Endothelial cell of umbilical vein (primary cell): ENCODE results near the gene AKAP13. TPM values are rescaled to one million over a fixed set of nuclear protein-coding genes. Genes with fewer than 3 reads are reported as not detected.

ENCODE experiments used
- BruUV-seq: library from RNA; stranded (reverse); fragments of 400-500 nt; replicated peaks from 2 replicates; lab custom pipeline; 2021; lab: Mats Ljungman, UMichigan
- CTCF ChIA-PET: fragments of 300-600, 350-600 bp; sonication (Branson Sonifier 250); formaldehyde crosslinking; loops from one replicate; lab custom pipeline; 2021; ENCODE audit warnings: antibody characterized with exemption, inconsistent platforms; lab: Charles Lee
- POLR2A ChIA-PET: fragments of 300-600, 350-600 bp; sonication (Branson Sonifier 250); formaldehyde crosslinking; loops from one replicate; lab custom pipeline; 2021; ENCODE audit warnings: antibody characterized with exemption, inconsistent platforms; lab: Charles Lee
- DNase-seq: peaks from one replicate; pipeline ENCODE4 v3.0.0-alpha.2; 2011; ENCODE audit warnings: low read depth, low spot score
- FAIRE-seq: peaks from 2 replicates; lab custom pipeline; 2011; peaks lifted over from hg19 to GRCh38; lab: Jason Lieb, UNC
- H2AFZ ChIP-seq: 2 replicates; pipeline ENCODE4 v1.6.0; 2012; ENCODE audit warnings: low read depth, low read length, control low read depth, inconsistent platforms
- H3K27ac ChIP-seq: 2 replicates; pipeline ENCODE4 v1.5.1; 2011; ENCODE audit warnings: low read depth, mild to moderate bottlenecking, control low read depth, low read length, moderate library complexity; ENCODE audit not compliant: insufficient read depth
- H3K27me3 ChIP-seq, 2 experiments: 2 replicates each; pipeline versions ENCODE4 v1.6.0 to v1.6.1; 2011; ENCODE audit warnings: low read length in 2 of 2, mixed read lengths in 1 of 2; ENCODE audit not compliant: control insufficient read depth in 2 of 2, insufficient read depth in 2 of 2
- H3K36me3 ChIP-seq, 2 experiments: 2 replicates in 1 of 2; 3 replicates in 1 of 2; pipeline ENCODE4 v1.5.1; 2011; ENCODE audit warnings: low read length in 2 of 2, mild to moderate bottlenecking in 1 of 2, moderate library complexity in 1 of 2; ENCODE audit not compliant: control insufficient read depth in 2 of 2, insufficient read depth in 2 of 2; ENCODE audit errors: extremely low read depth in 1 of 2
- H3K4me1 ChIP-seq: 3 replicates; pipeline ENCODE4 v1.5.1; 2011; ENCODE audit warnings: mild to moderate bottlenecking, low read length; ENCODE audit not compliant: control insufficient read depth, insufficient read depth; ENCODE audit errors: extremely low read depth
- H3K4me2 ChIP-seq: 2 replicates; pipeline ENCODE4 v1.6.1; 2011; ENCODE audit warnings: low read length, control low read depth, mixed read lengths; ENCODE audit not compliant: insufficient read depth
- H3K4me3 ChIP-seq, 3 experiments: fragments of 200-600 bp in 1 of 3; sonication (generic), shearing (Covaris generic) in 1 of 3; replicated peaks in 1 of 3; 2 replicates each; pipeline ENCODE4 v1.5.1; 2011 to 2016; ENCODE audit warnings: control low read depth in 3 of 3, low read length in 3 of 3, mild to moderate bottlenecking in 2 of 3, inconsistent platforms in 1 of 3, low read depth in 1 of 3, moderate library complexity in 1 of 3; ENCODE audit not compliant: insufficient read depth in 1 of 3
- H3K79me2 ChIP-seq: 2 replicates; pipeline ENCODE4 v1.6.0; 2012; ENCODE audit warnings: low read length, inconsistent platforms; ENCODE audit not compliant: control insufficient read depth, insufficient read depth
- H3K9ac ChIP-seq: replicated peaks from 2 replicates; pipeline ENCODE3; 2011; ENCODE audit warnings: low read length, control low read depth; ENCODE audit not compliant: insufficient read depth; ENCODE audit errors: extremely low read depth
- H3K9me1 ChIP-seq: replicated peaks from 3 replicates; pipeline ENCODE4 v1.6.0; 2011; ENCODE audit warnings: mild to moderate bottlenecking, low read length; ENCODE audit not compliant: control insufficient read depth, insufficient read depth; ENCODE audit errors: extremely low read depth
- H3K9me3 ChIP-seq: replicated peaks from 2 replicates; pipeline ENCODE4 v1.5.1; 2012; ENCODE audit warnings: low read length, inconsistent platforms; ENCODE audit not compliant: control insufficient read depth, insufficient read depth
- H4K20me1 ChIP-seq: replicated peaks from 2 replicates; pipeline ENCODE3; 2011; ENCODE audit warnings: mild to moderate bottlenecking, low read length; ENCODE audit not compliant: control insufficient read depth, insufficient read depth; ENCODE audit errors: extremely low read depth
- FOS ChIP-seq: IDR thresholded peaks from 2 replicates; pipeline ENCODE4 v1.6.1; 2011; ENCODE audit warnings: mild to moderate bottlenecking, low read length, moderate library complexity, borderline replicate concordance; ENCODE audit not compliant: insufficient read depth
- POLR2AphosphoS5 ChIP-seq: IDR thresholded peaks from 2 replicates; pipeline ENCODE4 v1.6.1; 2012; ENCODE audit warnings: low read depth, mild to moderate bottlenecking, control low read depth, low read length, moderate library complexity; ENCODE audit not compliant: insufficient read depth
- dilution Hi-C: fragments of 300-500 bp; cut with MboI; formaldehyde crosslinking; loops from one replicate; pipeline ENCODE4 v1.15.0; 2019; ENCODE audit warnings: low sequenced_read_pairs; ENCODE audit not compliant: extremely low pct_ligation_motif_present
- intact Hi-C: fragments of 100-400 bp; cut with micrococcal nuclease; formaldehyde crosslinking; loops from one replicate; pipeline ENCODE4 v1.10.0; 2022
- polyA plus RNA-seq, 4 experiments: library from polyadenylated mRNA; depleted of rRNA in 3 of 4; stranded (reverse) in 3 of 4; unstranded in 1 of 4; fragments of >200 nt; gene quantifications; 2 replicates each; pipeline versions ENCODE4 v1.2.1 to v1.2.3, GENCODE V29; 2011 to 2012; ENCODE audit warnings: missing spikeins in 1 of 4
- total RNA-seq: library from RNA; stranded (reverse); gene quantifications from 2 replicates; pipeline ENCODE4 v1.2.3, GENCODE V29; 2021
- TF ChIP-seq, protein P1 (sequence below), 2 donors: IDR thresholded peaks; 1 replicate in 1 of 2; 2 replicates in 1 of 2; pipeline ENCODE4 v1.5.1; 2011; ENCODE audit warnings: low read length in 2 of 2, mild to moderate bottlenecking in 2 of 2, moderate library complexity in 2 of 2, control low read depth in 1 of 2, inconsistent platforms in 1 of 2, low read depth in 1 of 2; ENCODE audit not compliant: insufficient read depth in 1 of 2; ENCODE audit errors: extremely low read depth in 1 of 2

AKAP13 gene
- total and polyA plus RNA-seq, 2 donors (not counting 3 experiments of a cell fraction or from before 2014, with no cell fraction given): 22.8 to 87.8 TPM

GRCh38 chr15:85403745-85404144, 23.3 kb downstream of the AKAP13 start:
- H2AFZ ChIP-seq: no peak overlapping the region
- BruUV-seq: no TSS peak
- H3K27ac ChIP-seq: no peak overlapping the region
- H3K4me3 ChIP-seq: no peak overlapping the region
- H4K20me1 ChIP-seq: no peaks in the 10 kb centered on the region
- FAIRE-seq: no peak
- H3K79me2 ChIP-seq: peaks cover 82% of the 10 kb centered on the region
- no peaks in the 10 kb centered on the region for H3K36me3 ChIP-seq
- ChIA-PET POLR2A (interaction anchor here (1.4 to 1.8 kb wide), 2 partner anchors 9 to 23 kb away, joined by 3 to 13 read pairs; partner anchors contain the start of gene AKAP13), CTCF (interaction anchor here (1.2 to 4.1 kb wide), 6 partner anchors 10 to 107 kb away, joined by 3 to 43 read pairs (median 11); no protein-coding TSS in a partner anchor)
- dilution Hi-C loops: no loop called here
- H3K9me3 ChIP-seq: no peaks in the 10 kb centered on the region
- H3K4me2 ChIP-seq: no peak overlapping the region
- intact Hi-C loops: no loop called here
- TF ChIP-seq POLR2AphosphoS5: no peak
- TF ChIP-seq FOS: no peak
- TF ChIP-seq, protein P1, sequence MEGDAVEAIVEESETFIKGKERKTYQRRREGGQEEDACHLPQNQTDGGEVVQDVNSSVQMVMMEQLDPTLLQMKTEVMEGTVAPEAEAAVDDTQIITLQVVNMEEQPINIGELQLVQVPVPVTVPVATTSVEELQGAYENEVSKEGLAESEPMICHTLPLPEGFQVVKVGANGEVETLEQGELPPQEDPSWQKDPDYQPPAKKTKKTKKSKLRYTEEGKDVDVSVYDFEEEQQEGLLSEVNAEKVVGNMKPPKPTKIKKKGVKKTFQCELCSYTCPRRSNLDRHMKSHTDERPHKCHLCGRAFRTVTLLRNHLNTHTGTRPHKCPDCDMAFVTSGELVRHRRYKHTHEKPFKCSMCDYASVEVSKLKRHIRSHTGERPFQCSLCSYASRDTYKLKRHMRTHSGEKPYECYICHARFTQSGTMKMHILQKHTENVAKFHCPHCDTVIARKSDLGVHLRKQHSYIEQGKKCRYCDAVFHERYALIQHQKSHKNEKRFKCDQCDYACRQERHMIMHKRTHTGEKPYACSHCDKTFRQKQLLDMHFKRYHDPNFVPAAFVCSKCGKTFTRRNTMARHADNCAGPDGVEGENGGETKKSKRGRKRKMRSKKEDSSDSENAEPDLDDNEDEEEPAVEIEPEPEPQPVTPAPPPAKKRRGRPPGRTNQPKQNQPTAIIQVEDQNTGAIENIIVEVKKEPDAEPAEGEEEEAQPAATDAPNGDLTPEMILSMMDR (IDR thresholded peaks at IDR 0.05; ENCODE audit: extremely low read depth in 1 of 2, insufficient read depth in 1 of 2, low read depth in 1 of 2, low read length in 2 of 2): no peak
- DNase-seq: no peak
- H3K27me3 ChIP-seq: no peaks in the 10 kb centered on the region
- H3K9me1 ChIP-seq: peaks cover 6% of the 10 kb centered on the region
- no peak overlapping the region for H3K9ac ChIP-seq
- peaks cover 56% of the 10 kb centered on the region for H3K4me1 ChIP-seq
